GM12872 (cell line): Measurements from ENCODE around the gene KREMEN2.
A peak's percentile ranks its signal among the peaks of the same experiment; 100 is the strongest.

Experiments
- TF ChIP-seq, protein P1 (sequence below): IDR thresholded peaks from 3 replicates; pipeline ENCODE4 v1.5.1; 2011; ENCODE audit warnings: low read depth, mild to moderate bottlenecking, low read length, moderate library complexity; ENCODE audit not compliant: insufficient read depth

The KREMEN2 gene

DNA sequence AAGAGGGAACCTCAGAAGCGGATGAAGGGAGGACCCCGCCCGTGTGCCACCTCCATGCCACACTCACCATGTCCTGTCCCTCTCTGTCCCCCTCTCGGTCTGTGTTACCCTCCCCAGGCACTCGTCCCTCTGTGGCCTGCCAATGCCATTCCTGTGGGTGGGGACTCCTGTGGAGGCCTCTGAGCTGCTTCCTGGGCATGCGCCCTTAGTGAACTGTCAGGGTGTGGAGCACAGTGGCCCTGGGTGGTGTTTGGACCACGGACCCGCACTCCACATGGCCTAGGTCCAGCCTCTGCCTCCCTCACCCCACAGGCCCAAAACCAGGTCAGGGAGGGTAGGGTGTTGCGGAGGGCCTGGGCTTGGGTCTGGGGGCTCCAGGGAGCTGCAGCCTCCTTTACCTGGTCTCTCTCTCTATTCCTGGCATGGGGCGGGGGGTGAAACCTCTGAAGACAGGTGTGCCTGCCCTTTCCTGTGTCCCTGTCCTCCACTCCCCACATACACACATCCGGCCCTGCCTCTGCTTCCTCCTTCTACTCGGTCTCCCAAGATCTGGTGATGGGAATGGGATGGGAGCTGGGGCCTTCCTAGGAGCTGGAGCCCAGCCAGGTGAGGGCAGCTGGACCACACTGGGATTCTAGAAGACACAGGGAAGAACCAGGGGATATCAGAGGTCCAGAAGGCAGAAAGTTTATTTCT is 27.6 kb downstream of the KREMEN2 start:
- TF ChIP-seq, protein P1, sequence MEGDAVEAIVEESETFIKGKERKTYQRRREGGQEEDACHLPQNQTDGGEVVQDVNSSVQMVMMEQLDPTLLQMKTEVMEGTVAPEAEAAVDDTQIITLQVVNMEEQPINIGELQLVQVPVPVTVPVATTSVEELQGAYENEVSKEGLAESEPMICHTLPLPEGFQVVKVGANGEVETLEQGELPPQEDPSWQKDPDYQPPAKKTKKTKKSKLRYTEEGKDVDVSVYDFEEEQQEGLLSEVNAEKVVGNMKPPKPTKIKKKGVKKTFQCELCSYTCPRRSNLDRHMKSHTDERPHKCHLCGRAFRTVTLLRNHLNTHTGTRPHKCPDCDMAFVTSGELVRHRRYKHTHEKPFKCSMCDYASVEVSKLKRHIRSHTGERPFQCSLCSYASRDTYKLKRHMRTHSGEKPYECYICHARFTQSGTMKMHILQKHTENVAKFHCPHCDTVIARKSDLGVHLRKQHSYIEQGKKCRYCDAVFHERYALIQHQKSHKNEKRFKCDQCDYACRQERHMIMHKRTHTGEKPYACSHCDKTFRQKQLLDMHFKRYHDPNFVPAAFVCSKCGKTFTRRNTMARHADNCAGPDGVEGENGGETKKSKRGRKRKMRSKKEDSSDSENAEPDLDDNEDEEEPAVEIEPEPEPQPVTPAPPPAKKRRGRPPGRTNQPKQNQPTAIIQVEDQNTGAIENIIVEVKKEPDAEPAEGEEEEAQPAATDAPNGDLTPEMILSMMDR: no peak

DNA sequence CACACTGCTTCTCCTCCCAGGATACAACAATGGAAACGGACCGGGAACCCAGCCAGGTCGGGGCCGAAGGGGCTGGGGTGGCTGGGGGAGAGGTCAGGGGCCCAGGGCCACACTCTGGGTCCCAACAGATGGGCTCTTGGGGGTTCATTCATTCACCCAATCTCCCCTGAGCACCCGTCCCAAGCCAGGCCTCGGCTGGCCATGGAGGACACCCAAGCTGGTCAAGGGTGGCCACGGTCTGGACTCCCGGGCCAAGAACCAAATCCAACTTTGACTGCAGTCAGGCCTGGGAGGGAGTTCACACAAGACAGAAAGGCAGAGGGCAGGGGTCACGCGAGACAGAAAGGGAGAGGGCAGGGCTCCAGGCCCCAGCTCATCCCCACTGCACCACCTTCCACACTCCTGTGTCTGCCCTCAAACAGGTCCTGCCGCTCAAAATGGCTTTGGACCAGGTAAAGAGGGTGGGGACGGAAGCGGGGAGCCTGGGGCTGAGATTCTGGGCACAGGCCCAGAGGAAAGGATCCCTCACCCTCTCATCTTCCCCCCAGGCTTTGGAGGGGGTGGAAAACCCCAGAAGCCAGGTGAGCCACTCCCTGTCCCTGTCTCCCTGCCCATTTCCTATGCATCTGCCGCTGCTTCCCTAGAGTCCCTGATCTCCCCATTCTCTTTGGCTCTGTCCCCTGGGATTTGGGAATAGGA is 28.5 kb downstream of the KREMEN2 start:
- TF ChIP-seq, protein P1: no peak

DNA sequence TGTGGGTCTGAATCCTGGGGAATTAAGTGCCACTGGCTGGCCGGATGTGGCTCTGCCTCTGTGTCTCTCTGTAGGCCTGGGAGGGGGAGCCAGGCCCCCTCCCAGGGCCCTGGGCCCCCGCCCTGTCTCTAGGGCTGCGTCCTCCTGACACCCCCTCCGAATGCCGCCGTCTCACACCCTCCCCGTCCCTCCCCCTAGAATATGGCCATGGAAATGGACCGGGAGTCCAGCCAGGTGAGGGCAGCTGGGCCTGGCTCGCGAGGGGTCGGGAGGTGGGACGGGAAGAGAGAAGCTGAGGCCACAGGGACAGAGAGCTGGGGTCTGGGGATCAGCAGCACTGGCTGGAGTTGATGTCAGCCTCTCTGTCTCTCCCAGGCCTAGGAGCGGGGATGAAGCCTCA is 32.2 kb downstream of the KREMEN2 start:
- TF ChIP-seq, protein P1: no peak

DNA sequence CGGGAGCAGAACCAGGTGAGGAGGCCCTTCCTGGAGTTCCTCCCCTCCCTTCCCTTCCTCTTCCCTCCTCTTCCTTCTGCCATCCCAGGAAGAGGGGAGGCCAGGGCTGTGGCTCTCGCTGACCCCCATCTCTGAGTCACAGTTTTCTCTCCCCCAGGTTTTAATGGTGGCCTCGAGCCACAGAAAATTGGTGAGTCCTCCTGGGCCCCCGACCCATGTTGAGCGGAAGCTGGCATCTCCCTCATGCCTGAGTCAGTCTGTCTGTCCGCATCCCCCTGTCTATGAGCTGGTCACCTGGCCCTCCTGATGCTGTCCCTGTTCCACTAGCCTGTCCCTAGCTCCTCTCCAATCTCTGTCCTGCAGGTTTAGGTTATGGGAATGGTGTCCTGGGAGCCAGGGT is 35.9 kb downstream of the KREMEN2 start:
- TF ChIP-seq, protein P1: no peak

DNA sequence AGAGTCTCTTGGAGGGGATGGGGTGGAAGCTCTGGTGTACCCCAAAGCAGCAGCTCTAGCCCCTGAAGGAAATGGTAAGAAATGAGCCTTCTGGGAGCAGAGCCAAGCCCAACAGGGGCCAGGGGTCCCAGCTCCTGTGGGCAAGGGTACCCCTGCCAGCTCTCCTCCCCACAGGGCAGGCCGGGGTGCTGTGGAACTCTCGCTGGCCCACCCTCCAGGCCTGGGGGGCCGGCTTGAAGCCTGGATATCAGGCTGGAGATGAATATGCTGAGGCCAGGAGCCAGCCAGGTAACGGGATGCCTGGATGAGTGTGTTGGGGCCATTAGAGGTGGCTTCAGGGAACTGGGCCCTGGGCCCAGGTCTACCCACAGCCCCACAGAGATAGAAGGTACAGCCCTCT is 36.5 kb downstream of the KREMEN2 start:
- TF ChIP-seq, protein P1: no peak

DNA sequence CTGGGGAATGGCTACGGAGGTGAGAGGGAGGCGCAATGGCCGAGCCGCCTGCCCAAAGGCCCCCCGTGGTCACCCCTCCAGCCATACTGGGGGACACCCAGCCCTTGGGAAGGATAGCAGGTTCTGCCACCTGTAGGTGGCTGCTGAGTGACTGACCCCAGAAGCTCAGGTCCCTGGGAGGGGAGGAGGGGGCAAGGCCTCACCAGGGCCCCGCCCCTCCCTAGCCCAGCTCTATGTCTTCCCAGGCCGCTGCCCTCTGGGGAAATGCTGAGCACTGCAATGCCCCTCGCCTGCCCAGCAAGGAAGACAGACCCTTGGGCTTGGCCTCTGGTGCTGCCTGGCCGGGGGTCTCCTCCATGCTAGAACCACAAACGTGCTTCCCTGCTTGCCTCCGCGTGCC is 37.2 kb downstream of the KREMEN2 start:
- TF ChIP-seq, protein P1: no peak

DNA sequence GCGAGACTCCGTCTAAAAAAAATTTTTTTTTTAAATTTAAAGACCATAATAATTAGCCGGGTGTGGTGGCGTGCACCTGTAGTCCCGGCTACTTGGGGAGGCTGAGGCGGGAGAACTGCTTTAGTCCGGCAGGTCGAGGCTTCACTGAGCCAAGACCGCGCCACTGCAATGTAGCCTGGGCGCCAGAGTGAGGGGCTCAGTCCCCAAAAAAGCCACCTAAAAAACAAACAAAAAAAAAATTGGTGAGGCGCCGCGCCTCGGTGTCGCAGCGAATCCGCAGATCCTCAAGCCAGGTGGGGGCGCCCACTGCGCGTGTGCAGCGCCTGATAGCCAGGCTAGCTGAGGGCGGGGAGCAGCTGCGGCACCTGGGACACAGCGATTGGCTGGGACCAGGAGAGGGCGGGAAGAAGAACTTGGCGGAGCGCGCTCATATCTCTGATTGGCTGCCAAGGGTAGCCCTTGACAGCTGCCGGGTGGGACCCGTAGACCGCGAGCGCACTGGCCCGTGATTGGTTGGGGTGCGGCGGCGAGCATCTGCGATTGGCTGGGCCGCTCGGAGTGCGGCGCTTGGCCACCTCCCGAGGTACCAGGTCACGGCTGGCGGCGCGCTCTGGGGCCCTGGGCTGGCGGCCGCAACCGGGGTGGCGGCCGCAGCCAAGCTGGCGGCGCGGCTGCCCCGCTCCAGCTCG is 39.7 kb downstream of the KREMEN2 start:
- TF ChIP-seq, protein P1: peak; percentile 56
